SK-N-SH treated with all-trans-retinoic acid at 6 μM for 48 hours (cell line): ENCODE data around the gene GCSH.

Source experiments
- ATAC-seq: fragments of 200-7000 bp; cut with Tn5 transposase; 3 replicates; pipeline ENCODE4 v1.9.1; 2020; ENCODE audit warnings: mild to moderate bottlenecking, moderate library complexity
- ARNTL ChIP-seq: fragments of 450-650 bp; formaldehyde crosslinking; IDR thresholded peaks from 2 replicates; pipeline ENCODE4 v1.5.0; 2020; ENCODE audit warnings: low read depth, mild to moderate bottlenecking, moderate library complexity, borderline replicate concordance
- BACH2 ChIP-seq: fragments of 250-450 bp; sonication (Bioruptor Pico); IDR thresholded peaks from 2 replicates; pipeline ENCODE4 v1.9.0; 2021; ENCODE audit warnings: mild to moderate bottlenecking, borderline replicate concordance
- CREB5 ChIP-seq: fragments of 250-450 bp; sonication (Bioruptor Pico); IDR thresholded peaks from 2 replicates; pipeline ENCODE4 v1.5.1; 2020; ENCODE audit warnings: low read depth, mild to moderate bottlenecking, moderate library complexity
- CSDC2 ChIP-seq: fragments of 250-450 bp; sonication (Bioruptor Pico); IDR thresholded peaks from 2 replicates; pipeline ENCODE4 v1.5.0; 2020; ENCODE audit warnings: mild to moderate bottlenecking, moderate library complexity
- CSRNP3 ChIP-seq: fragments of 250-450 bp; sonication (Bioruptor Pico); IDR thresholded peaks from 2 replicates; pipeline ENCODE4 v1.5.1; 2021; ENCODE audit warnings: mild to moderate bottlenecking, moderate library complexity
- ESRRG ChIP-seq: fragments of 250-450 bp; sonication (Bioruptor Pico); IDR thresholded peaks from 2 replicates; pipeline ENCODE4 v1.6.1; 2021; ENCODE audit warnings: mild to moderate bottlenecking
- GLIS3 ChIP-seq: fragments of 250-450 bp; sonication (Bioruptor Pico); IDR thresholded peaks from 2 replicates; pipeline ENCODE4 v1.5.0; 2020; ENCODE audit warnings: mild to moderate bottlenecking, moderate library complexity
- ISL1 ChIP-seq: fragments of 250-450 bp; sonication (Bioruptor Pico); IDR thresholded peaks from 2 replicates; pipeline ENCODE4 v2.1.2; 2022; ENCODE audit warnings: mild to moderate bottlenecking, moderate library complexity
- POU6F1 ChIP-seq: fragments of 250-450 bp; sonication (Bioruptor Pico); IDR thresholded peaks from 2 replicates; pipeline ENCODE4 v1.8.0; 2021; ENCODE audit warnings: low read depth, mild to moderate bottlenecking, moderate library complexity, borderline replicate concordance
- PPARA ChIP-seq: fragments of 250-450 bp; sonication (Bioruptor Pico); IDR thresholded peaks from 2 replicates; pipeline ENCODE4 v1.5.0; 2020; ENCODE audit warnings: mild to moderate bottlenecking, borderline replicate concordance
- RARB ChIP-seq: fragments of 250-450 bp; sonication (Bioruptor Pico); IDR thresholded peaks from 2 replicates; pipeline ENCODE4 v1.8.0; 2021; ENCODE audit warnings: mild to moderate bottlenecking, moderate library complexity
- SNAI2 ChIP-seq: fragments of 250-450 bp; sonication (Bioruptor Pico); IDR thresholded peaks from 2 replicates; pipeline ENCODE4 v1.5.0; 2020; ENCODE audit warnings: mild to moderate bottlenecking, moderate library complexity
- TCF4 ChIP-seq: fragments of 250-450 bp; sonication (Bioruptor Pico); IDR thresholded peaks from 2 replicates; pipeline ENCODE4 v1.8.0; 2021; ENCODE audit warnings: mild to moderate bottlenecking, moderate library complexity, borderline replicate concordance
- TOX ChIP-seq: fragments of 250-450 bp; sonication (Bioruptor Pico); IDR thresholded peaks from 2 replicates; pipeline ENCODE4 v1.8.0; 2021; ENCODE audit warnings: mild to moderate bottlenecking, moderate library complexity, borderline replicate concordance
- TSHZ2 ChIP-seq: fragments of 250-450 bp; sonication (Bioruptor Pico); IDR thresholded peaks from 2 replicates; pipeline ENCODE4 v1.5.0; 2020; ENCODE audit warnings: mild to moderate bottlenecking, moderate library complexity
- ZC3H10 ChIP-seq: fragments of 250-450 bp; sonication (Bioruptor Pico); IDR thresholded peaks from 2 replicates; pipeline ENCODE4 v1.5.1; 2021; ENCODE audit warnings: mild to moderate bottlenecking, moderate library complexity
- ZFP30 ChIP-seq: fragments of 450-650 bp; formaldehyde crosslinking; IDR thresholded peaks from 2 replicates; pipeline ENCODE4 v1.5.0; 2022; ENCODE audit warnings: mild to moderate bottlenecking, moderate library complexity
- ZNF70 ChIP-seq: fragments of 450-650 bp; formaldehyde crosslinking; IDR thresholded peaks from 2 replicates; pipeline ENCODE4 v1.5.0; 2020; ENCODE audit warnings: mild to moderate bottlenecking, moderate library complexity
- ZNF8 ChIP-seq: fragments of 450-650 bp; formaldehyde crosslinking; IDR thresholded peaks from 2 replicates; pipeline ENCODE4 v1.5.0; 2020; ENCODE audit warnings: mild to moderate bottlenecking, moderate library complexity
- TF ChIP-seq, protein P1 (sequence below): fragments of 250-450 bp; sonication (Bioruptor Pico); IDR thresholded peaks from 2 replicates; pipeline ENCODE4 v1.8.0; 2020; ENCODE audit warnings: mild to moderate bottlenecking, moderate library complexity, borderline replicate concordance

The GCSH gene

GRCh38 chr16:81070979-81071378 lies 25.2 kb downstream of the GCSH start:
- no peak for ATAC-seq
- TF ChIP-seq PPARA (CRISPR knock-in tag) (no peak), ZNF70 (CRISPR knock-in tag) (no peak), ZNF8 (CRISPR knock-in tag) (no peak), CSRNP3 (no peak), CREB5 (CRISPR knock-in tag) (no peak), TOX (CRISPR knock-in tag) (no peak), ESRRG (CRISPR knock-in tag) (no peak)

- TF ChIP-seq, protein P1, sequence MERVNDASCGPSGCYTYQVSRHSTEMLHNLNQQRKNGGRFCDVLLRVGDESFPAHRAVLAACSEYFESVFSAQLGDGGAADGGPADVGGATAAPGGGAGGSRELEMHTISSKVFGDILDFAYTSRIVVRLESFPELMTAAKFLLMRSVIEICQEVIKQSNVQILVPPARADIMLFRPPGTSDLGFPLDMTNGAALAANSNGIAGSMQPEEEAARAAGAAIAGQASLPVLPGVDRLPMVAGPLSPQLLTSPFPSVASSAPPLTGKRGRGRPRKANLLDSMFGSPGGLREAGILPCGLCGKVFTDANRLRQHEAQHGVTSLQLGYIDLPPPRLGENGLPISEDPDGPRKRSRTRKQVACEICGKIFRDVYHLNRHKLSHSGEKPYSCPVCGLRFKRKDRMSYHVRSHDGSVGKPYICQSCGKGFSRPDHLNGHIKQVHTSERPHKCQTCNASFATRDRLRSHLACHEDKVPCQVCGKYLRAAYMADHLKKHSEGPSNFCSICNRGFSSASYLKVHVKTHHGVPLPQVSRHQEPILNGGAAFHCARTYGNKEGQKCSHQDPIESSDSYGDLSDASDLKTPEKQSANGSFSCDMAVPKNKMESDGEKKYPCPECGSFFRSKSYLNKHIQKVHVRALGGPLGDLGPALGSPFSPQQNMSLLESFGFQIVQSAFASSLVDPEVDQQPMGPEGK (CRISPR knock-in tag), result no peak
- TF ChIP-seq CREB5 (CRISPR knock-in tag) (no peak), ZNF70 (CRISPR knock-in tag) (no peak), GLIS3 (no peak), ZFP30 (CRISPR knock-in tag) (no peak), ESRRG (CRISPR knock-in tag) (no peak), BACH2 (CRISPR knock-in tag) (no peak), CSRNP3 (no peak), TCF4 (CRISPR knock-in tag) (no peak), ISL1 (no peak), ARNTL (CRISPR knock-in tag) (no peak), SNAI2 (no peak), CSDC2 (no peak), POU6F1 (CRISPR knock-in tag) (no peak)
- ATAC-seq, result no peak
These were observed 27.1 kb downstream of the GCSH start for GRCh38 chr16:81069063-81069462.

- TF ChIP-seq RARB (CRISPR knock-in tag) (no peak), ZC3H10 (no peak), ZFP30 (CRISPR knock-in tag) (no peak), POU6F1 (CRISPR knock-in tag) (no peak), TSHZ2 (no peak), PPARA (CRISPR knock-in tag) (no peak)
- TF ChIP-seq, all 23 proteins: peak for 0
- ATAC-seq, result no peak
These were observed 29.0 kb downstream of the GCSH start for GRCh38 chr16:81067166-81067565.
